Osteocyte (in vitro differentiated cells): ENCODE measurements around the gene MOCOS. TPM values are rescaled to one million over a fixed set of nuclear protein-coding genes. Genes with fewer than 3 reads are reported as not detected.

Experiments
- DNase-seq: peaks from one replicate; pipeline ENCODE4 v3.0.0; 2021; ENCODE audit warnings: mixed read lengths; ENCODE audit not compliant: unreplicated experiment; ENCODE audit errors: extremely low spot score
- H3K27ac Mint-ChIP-seq: one replicate; pipeline ENCODE4 v1.8.0; 2021; ENCODE audit warnings: mild to moderate bottlenecking, mixed read lengths; ENCODE audit not compliant: unreplicated experiment
- H3K27me3 Mint-ChIP-seq: one replicate; pipeline ENCODE4 v1.8.0; 2021; ENCODE audit warnings: mixed read lengths; ENCODE audit not compliant: unreplicated experiment
- H3K36me3 Mint-ChIP-seq: one replicate; pipeline ENCODE4 v1.8.0; 2021; ENCODE audit warnings: mixed read lengths; ENCODE audit not compliant: unreplicated experiment
- H3K4me1 Mint-ChIP-seq: one replicate; pipeline ENCODE4 v1.8.0; 2021; ENCODE audit warnings: mixed read lengths; ENCODE audit not compliant: unreplicated experiment
- H3K4me3 Mint-ChIP-seq: one replicate; pipeline ENCODE4 v1.8.0; 2021; ENCODE audit warnings: mild to moderate bottlenecking, moderate library complexity, mixed read lengths; ENCODE audit not compliant: unreplicated experiment
- H3K9me3 Mint-ChIP-seq: one replicate; pipeline ENCODE4 v1.8.0; 2021; ENCODE audit warnings: mixed read lengths; ENCODE audit not compliant: unreplicated experiment
- long read RNA-seq: library from polyadenylated mRNA; unstranded; transcript quantifications from one replicate; pipeline ENCODE4 v2.0.0, GENCODE V29; 2021
- total RNA-seq: library from RNA; stranded (reverse); gene quantifications from 2 replicates; pipeline ENCODE4 v1.2.1, GENCODE V29; 2021
- TF ChIP-seq, protein P1 (sequence below): fragments of 200-600 bp; sonication (generic); IDR thresholded peaks from 2 replicates; pipeline ENCODE4 v1.5.0; 2021; ENCODE audit warnings: antibody characterized with exemption, mild to moderate bottlenecking, moderate library complexity

MOCOS gene, protein sequence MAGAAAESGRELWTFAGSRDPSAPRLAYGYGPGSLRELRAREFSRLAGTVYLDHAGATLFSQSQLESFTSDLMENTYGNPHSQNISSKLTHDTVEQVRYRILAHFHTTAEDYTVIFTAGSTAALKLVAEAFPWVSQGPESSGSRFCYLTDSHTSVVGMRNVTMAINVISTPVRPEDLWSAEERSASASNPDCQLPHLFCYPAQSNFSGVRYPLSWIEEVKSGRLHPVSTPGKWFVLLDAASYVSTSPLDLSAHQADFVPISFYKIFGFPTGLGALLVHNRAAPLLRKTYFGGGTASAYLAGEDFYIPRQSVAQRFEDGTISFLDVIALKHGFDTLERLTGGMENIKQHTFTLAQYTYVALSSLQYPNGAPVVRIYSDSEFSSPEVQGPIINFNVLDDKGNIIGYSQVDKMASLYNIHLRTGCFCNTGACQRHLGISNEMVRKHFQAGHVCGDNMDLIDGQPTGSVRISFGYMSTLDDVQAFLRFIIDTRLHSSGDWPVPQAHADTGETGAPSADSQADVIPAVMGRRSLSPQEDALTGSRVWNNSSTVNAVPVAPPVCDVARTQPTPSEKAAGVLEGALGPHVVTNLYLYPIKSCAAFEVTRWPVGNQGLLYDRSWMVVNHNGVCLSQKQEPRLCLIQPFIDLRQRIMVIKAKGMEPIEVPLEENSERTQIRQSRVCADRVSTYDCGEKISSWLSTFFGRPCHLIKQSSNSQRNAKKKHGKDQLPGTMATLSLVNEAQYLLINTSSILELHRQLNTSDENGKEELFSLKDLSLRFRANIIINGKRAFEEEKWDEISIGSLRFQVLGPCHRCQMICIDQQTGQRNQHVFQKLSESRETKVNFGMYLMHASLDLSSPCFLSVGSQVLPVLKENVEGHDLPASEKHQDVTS
- total RNA-seq = 5.2 and 5.5 TPM in 2 replicates
- long read RNA-seq, full-length matches to known transcripts = 9 of 16 reads
- long read RNA-seq, partial matches to known transcripts = 3 of 16 reads
- long read RNA-seq, other reads (novel, unspliced or antisense) = 4 of 16 reads

DNA sequence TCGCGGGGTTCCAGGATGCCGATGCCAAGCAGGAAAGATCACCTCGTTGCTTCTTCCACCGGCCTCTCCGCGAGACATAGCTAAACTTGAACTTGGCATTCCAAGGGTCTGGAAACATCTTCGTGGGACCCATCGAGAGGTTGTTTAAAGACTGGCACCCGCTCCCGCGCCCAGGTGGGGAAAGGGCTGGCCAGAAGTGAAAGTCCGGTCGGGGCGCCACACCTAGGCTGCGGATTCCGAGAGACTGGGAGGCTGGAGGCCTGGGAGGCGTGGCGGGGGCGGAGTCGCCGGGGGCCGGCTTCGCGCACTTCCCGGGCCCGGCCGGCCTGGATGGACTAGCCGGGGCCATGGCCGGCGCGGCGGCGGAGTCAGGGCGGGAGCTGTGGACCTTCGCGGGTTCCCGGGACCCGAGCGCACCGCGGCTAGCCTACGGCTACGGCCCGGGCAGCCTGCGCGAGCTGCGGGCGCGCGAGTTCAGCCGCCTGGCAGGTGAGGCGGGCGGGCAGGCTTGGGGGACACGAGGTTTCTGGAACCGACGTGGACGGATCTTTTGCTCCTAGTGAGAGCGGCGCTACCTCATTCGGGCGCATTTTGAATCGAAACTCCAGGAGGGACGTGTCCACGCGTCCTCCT is at the start of gene MOCOS:
MOCOS (plus strand) TSS at position 305 of the 633 bp plus-strand sequence; CDS start at position 348, 43 bp downstream.
- no peaks in the 10 kb centered on the region for H3K9me3 Mint-ChIP-seq
- H3K27me3 Mint-ChIP-seq = no peaks in the 10 kb centered on the region
- H3K4me1 Mint-ChIP-seq = peaks cover 25% of the 10 kb centered on the region
- TF ChIP-seq, protein P1, sequence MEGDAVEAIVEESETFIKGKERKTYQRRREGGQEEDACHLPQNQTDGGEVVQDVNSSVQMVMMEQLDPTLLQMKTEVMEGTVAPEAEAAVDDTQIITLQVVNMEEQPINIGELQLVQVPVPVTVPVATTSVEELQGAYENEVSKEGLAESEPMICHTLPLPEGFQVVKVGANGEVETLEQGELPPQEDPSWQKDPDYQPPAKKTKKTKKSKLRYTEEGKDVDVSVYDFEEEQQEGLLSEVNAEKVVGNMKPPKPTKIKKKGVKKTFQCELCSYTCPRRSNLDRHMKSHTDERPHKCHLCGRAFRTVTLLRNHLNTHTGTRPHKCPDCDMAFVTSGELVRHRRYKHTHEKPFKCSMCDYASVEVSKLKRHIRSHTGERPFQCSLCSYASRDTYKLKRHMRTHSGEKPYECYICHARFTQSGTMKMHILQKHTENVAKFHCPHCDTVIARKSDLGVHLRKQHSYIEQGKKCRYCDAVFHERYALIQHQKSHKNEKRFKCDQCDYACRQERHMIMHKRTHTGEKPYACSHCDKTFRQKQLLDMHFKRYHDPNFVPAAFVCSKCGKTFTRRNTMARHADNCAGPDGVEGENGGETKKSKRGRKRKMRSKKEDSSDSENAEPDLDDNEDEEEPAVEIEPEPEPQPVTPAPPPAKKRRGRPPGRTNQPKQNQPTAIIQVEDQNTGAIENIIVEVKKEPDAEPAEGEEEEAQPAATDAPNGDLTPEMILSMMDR = no peak
- H3K27ac Mint-ChIP-seq = peak within 1 kb of the TSS; percentile 69
- peak within 1 kb of the TSS; percentile 90 for H3K4me3 Mint-ChIP-seq
- no peaks in the 10 kb centered on the region for H3K36me3 Mint-ChIP-seq
- peak; percentile 92 for DNase-seq

DNA sequence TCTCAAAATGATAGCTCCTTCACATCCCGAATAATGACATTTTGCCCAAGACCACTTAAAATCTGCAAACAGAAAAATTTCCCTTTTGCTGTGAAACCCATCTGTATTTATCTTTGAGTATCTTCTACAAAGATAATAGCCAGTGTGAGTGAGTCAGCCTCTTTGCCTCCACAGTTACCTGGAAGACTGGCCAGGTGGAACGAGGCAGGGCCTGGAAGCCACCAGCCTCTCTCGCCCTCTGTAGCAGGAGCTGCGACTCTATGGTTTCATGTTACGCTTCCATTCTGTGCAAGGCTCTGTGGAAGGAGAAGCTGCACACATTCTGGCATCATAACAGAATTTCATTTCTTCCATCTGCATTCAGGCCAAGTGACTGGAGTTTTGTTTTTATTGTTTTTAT is 48.1 kb upstream of the MOCOS start:
- H3K27ac Mint-ChIP-seq = no peak overlapping the region
- TF ChIP-seq, protein P1 = no peak
- H3K4me1 Mint-ChIP-seq = no peaks in the 10 kb centered on the region
- H3K27me3 Mint-ChIP-seq = no peaks in the 10 kb centered on the region
- no peaks in the 10 kb centered on the region for H3K9me3 Mint-ChIP-seq
- no peak overlapping the region for H3K4me3 Mint-ChIP-seq
- DNase-seq = no peak
- H3K36me3 Mint-ChIP-seq = peaks cover 58% of the 10 kb centered on the region

DNA sequence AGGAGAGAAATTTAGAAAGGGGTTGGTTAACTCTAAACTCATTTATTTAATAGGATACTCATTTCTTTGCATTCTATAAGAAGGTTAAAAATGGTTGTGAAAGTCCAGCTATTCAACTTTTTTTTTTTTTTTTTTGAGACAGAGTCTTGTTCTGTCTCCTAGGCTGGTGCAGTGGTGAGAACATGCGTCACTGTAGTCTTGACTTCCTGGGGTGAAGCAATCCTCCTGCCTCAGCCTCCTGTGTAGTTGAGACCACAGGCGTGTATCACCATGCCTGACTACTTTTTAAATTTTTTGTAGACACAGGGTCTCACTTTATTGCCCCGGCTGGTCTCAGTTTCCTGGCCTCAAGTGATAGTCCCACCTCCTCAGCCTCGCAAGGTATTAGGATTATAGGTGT is 45.7 kb upstream of the MOCOS start:
- Mint-ChIP-seq H3K9me3 (no peaks in the 10 kb centered on the region), H3K27me3 (no peaks in the 10 kb centered on the region), H3K36me3 (peaks cover 68% of the 10 kb centered on the region), H3K4me3 (no peak overlapping the region), H3K4me1 (no peaks in the 10 kb centered on the region), H3K27ac (no peak overlapping the region)
- DNase-seq = no peak
- TF ChIP-seq, protein P1 = no peak

DNA sequence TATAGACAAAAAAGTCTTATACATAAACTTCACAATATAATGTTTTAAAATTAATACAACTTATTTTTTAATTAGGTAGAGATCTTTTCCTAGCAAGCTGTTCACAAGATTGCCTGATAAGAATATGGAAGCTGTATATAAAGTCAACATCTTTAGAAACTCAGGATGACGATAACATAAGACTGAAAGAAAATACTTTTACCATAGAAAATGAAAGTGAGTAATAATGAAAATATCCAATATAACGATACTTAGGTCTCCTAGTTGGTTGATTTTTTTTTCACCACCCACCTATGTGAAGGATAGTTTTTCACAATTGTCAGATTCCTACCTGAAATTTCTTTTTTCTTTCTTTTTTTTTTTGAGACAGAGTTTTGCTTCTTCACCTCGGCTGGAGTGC is 44.5 kb upstream of the MOCOS start:
- no peaks in the 10 kb centered on the region for H3K27me3 Mint-ChIP-seq
- peaks cover 66% of the 10 kb centered on the region for H3K36me3 Mint-ChIP-seq
- H3K4me1 Mint-ChIP-seq = no peaks in the 10 kb centered on the region
- H3K27ac Mint-ChIP-seq = no peak overlapping the region
- no peak for DNase-seq
- TF ChIP-seq, protein P1 = no peak
- H3K9me3 Mint-ChIP-seq = no peaks in the 10 kb centered on the region
- no peak overlapping the region for H3K4me3 Mint-ChIP-seq
